GM23338 (cell line): ENCODE data around the gene OTUB2. TPM values are rescaled to one million over a fixed set of nuclear protein-coding genes. Genes with fewer than 3 reads are reported as not detected.

ENCODE experiments used
- ATAC-seq: fragments of 200-7000 bp; cut with Tn5 transposase; 3 replicates; pipeline ENCODE4 v1.9.1; 2020
- DNase-seq: peaks from one replicate; pipeline ENCODE4 v3.0.0-alpha.2; 2015; ENCODE audit warnings: low spot score
- H2AFZ ChIP-seq: fragments of 200-600 bp; sonication (generic); 2 replicates; pipeline ENCODE4 v1.8.0; 2016; ENCODE audit warnings: antibody characterized with exemption, mild to moderate bottlenecking, moderate library complexity
- H3F3A ChIP-seq: fragments of 200-600 bp; sonication (generic); replicated peaks from 2 replicates; pipeline ENCODE4 v1.8.0; 2017; ENCODE audit warnings: antibody characterized with exemption, mixed run types, low read depth
- H3K27ac ChIP-seq: fragments of 200-600 bp; sonication (generic); 2 replicates; pipeline ENCODE4 v1.6.1; 2016; ENCODE audit warnings: low read depth
- H3K27me3 ChIP-seq: fragments of 200-600 bp; sonication (generic); 2 replicates; pipeline ENCODE4 v1.8.0; 2016; ENCODE audit warnings: mild to moderate bottlenecking, mixed run types, moderate library complexity; ENCODE audit not compliant: insufficient read depth
- H3K36me3 ChIP-seq: fragments of 200-600 bp; sonication (generic); 2 replicates; pipeline ENCODE4 v1.8.0; 2016; ENCODE audit warnings: mild to moderate bottlenecking; ENCODE audit not compliant: insufficient read depth
- H3K4me1 ChIP-seq: fragments of 200-600 bp; sonication (generic); 2 replicates; pipeline ENCODE4 v1.8.0; 2016; ENCODE audit warnings: mild to moderate bottlenecking, moderate library complexity; ENCODE audit not compliant: insufficient read depth
- H3K4me2 ChIP-seq: fragments of 200-600 bp; sonication (generic); 2 replicates; pipeline ENCODE4 v1.7.1; 2017; ENCODE audit warnings: mixed run types
- H3K4me3 ChIP-seq: fragments of 200-600 bp; sonication (generic); 2 replicates; pipeline ENCODE4 v1.6.1; 2016; ENCODE audit warnings: mixed run types
- H3K79me2 ChIP-seq: fragments of 200-600 bp; sonication (generic); replicated peaks from 2 replicates; pipeline ENCODE4 v1.8.0; 2017; ENCODE audit warnings: mild to moderate bottlenecking; ENCODE audit not compliant: insufficient read depth
- H3K9me2 ChIP-seq: fragments of 200-600 bp; sonication (generic); 2 replicates; pipeline ENCODE4 v1.8.0; 2017; ENCODE audit not compliant: insufficient read depth
- H4K20me1 ChIP-seq: fragments of 200-600 bp; sonication (generic); replicated peaks from 2 replicates; pipeline ENCODE4 v1.8.0; 2017; ENCODE audit warnings: mild to moderate bottlenecking; ENCODE audit not compliant: insufficient read depth
- H3K27ac Mint-ChIP-seq: 2 replicates; pipeline ENCODE4 v1.8.0; 2020; ENCODE audit warnings: inconsistent platforms, mild to moderate bottlenecking, moderate library complexity, mixed read lengths
- H3K27me3 Mint-ChIP-seq: 3 replicates; pipeline ENCODE4 v1.8.0; 2022; ENCODE audit warnings: low read depth, mild to moderate bottlenecking, moderate library complexity, mixed read lengths, inconsistent platforms; ENCODE audit not compliant: insufficient read depth, poor library complexity
- H3K36me3 Mint-ChIP-seq: 3 replicates; pipeline ENCODE4 v1.8.0; 2021; ENCODE audit warnings: low read depth, mild to moderate bottlenecking, inconsistent platforms, moderate library complexity, mixed read lengths
- H3K4me1 Mint-ChIP-seq: 3 replicates; pipeline ENCODE4 v1.8.0; 2020; ENCODE audit warnings: mild to moderate bottlenecking, inconsistent platforms, mixed read lengths
- H3K4me3 Mint-ChIP-seq: 3 replicates; pipeline ENCODE4 v1.8.0; 2021; ENCODE audit warnings: moderate library complexity, mild to moderate bottlenecking, inconsistent platforms, mixed read lengths
- H3K9me3 Mint-ChIP-seq: 3 replicates; pipeline ENCODE4 v1.8.0; 2020; ENCODE audit warnings: moderate library complexity, mild to moderate bottlenecking, inconsistent platforms, mixed read lengths
- EZH2phosphoT487 ChIP-seq: fragments of 200-600 bp; sonication (generic); IDR thresholded peaks from one replicate; pipeline ENCODE4 v1.8.1; 2018; ENCODE audit warnings: antibody characterized with exemption; ENCODE audit not compliant: unreplicated experiment
- JUNB ChIP-seq: IDR thresholded peaks from one replicate; pipeline ENCODE4 v1.6.1; 2016; ENCODE audit warnings: antibody characterized with exemption; ENCODE audit not compliant: unreplicated experiment
- STAT1 ChIP-seq: IDR thresholded peaks from one replicate; pipeline ENCODE4 v1.6.1; 2016; ENCODE audit warnings: antibody characterized with exemption; ENCODE audit not compliant: unreplicated experiment
- ZNF331 ChIP-seq: fragments of 250-450 bp; sonication (Bioruptor Pico); IDR thresholded peaks from 2 replicates; pipeline ENCODE4 v1.5.0; 2020; ENCODE audit warnings: low read depth, mild to moderate bottlenecking, moderate library complexity
- polyA plus RNA-seq: library from polyadenylated mRNA; unstranded; fragments of >200 nt; fragmentation: Nextera tagmentation; extraction: Ambion mirVana; gene quantifications from 2 replicates; pipeline ENCODE4 v1.2.1, GENCODE V29; 2016
- total RNA-seq: library from RNA; depleted of rRNA; stranded (reverse); fragments of >200 nt; shearing (Covaris generic); gene quantifications from 2 replicates; pipeline ENCODE4 v1.2.3, GENCODE V29; 2014
- TF ChIP-seq, protein P1 (sequence below): fragments of 250-450 bp; sonication (Bioruptor Pico); IDR thresholded peaks from 2 replicates; pipeline ENCODE4 v1.5.0; 2020; ENCODE audit warnings: mild to moderate bottlenecking, moderate library complexity
- TF ChIP-seq, protein P2 (sequence below), 2 experiments: fragments of 200-600 bp in 1 of 2; sonication (generic) in 1 of 2; conservative IDR thresholded peaks; 2 replicates each; pipeline versions ENCODE4 v1.5.1 to v1.6.1; 2016 to 2017; ENCODE audit warnings: antibody characterized with exemption in 2 of 2, low read depth in 2 of 2, mild to moderate bottlenecking in 2 of 2, moderate library complexity in 1 of 2

The OTUB2 gene
- total and polyA plus RNA-seq, 2 experiments from 2014 or later: 2.1 to 4.1 TPM

DNA sequence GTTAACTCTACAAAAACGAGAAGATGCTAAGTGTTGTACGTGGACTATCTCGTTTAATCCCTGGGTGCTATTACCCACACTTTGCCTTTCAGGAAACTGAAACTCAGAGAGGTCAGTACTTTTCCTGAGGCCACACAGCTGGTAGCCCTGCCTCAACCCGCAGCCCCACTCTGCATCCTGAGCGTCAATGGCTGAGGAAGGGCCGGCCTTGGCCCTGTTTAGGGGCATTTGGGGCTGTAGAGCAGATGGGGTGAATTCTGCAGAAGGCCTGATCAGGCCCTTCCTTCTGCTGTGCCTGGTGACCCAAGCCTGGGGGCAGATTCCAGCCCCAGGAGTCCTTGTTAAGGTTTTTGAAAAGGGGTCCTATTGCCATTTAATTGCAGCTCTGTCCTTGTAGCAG lies 32.8 kb upstream of the OTUB2 start (continued):
- TF ChIP-seq, protein P1, sequence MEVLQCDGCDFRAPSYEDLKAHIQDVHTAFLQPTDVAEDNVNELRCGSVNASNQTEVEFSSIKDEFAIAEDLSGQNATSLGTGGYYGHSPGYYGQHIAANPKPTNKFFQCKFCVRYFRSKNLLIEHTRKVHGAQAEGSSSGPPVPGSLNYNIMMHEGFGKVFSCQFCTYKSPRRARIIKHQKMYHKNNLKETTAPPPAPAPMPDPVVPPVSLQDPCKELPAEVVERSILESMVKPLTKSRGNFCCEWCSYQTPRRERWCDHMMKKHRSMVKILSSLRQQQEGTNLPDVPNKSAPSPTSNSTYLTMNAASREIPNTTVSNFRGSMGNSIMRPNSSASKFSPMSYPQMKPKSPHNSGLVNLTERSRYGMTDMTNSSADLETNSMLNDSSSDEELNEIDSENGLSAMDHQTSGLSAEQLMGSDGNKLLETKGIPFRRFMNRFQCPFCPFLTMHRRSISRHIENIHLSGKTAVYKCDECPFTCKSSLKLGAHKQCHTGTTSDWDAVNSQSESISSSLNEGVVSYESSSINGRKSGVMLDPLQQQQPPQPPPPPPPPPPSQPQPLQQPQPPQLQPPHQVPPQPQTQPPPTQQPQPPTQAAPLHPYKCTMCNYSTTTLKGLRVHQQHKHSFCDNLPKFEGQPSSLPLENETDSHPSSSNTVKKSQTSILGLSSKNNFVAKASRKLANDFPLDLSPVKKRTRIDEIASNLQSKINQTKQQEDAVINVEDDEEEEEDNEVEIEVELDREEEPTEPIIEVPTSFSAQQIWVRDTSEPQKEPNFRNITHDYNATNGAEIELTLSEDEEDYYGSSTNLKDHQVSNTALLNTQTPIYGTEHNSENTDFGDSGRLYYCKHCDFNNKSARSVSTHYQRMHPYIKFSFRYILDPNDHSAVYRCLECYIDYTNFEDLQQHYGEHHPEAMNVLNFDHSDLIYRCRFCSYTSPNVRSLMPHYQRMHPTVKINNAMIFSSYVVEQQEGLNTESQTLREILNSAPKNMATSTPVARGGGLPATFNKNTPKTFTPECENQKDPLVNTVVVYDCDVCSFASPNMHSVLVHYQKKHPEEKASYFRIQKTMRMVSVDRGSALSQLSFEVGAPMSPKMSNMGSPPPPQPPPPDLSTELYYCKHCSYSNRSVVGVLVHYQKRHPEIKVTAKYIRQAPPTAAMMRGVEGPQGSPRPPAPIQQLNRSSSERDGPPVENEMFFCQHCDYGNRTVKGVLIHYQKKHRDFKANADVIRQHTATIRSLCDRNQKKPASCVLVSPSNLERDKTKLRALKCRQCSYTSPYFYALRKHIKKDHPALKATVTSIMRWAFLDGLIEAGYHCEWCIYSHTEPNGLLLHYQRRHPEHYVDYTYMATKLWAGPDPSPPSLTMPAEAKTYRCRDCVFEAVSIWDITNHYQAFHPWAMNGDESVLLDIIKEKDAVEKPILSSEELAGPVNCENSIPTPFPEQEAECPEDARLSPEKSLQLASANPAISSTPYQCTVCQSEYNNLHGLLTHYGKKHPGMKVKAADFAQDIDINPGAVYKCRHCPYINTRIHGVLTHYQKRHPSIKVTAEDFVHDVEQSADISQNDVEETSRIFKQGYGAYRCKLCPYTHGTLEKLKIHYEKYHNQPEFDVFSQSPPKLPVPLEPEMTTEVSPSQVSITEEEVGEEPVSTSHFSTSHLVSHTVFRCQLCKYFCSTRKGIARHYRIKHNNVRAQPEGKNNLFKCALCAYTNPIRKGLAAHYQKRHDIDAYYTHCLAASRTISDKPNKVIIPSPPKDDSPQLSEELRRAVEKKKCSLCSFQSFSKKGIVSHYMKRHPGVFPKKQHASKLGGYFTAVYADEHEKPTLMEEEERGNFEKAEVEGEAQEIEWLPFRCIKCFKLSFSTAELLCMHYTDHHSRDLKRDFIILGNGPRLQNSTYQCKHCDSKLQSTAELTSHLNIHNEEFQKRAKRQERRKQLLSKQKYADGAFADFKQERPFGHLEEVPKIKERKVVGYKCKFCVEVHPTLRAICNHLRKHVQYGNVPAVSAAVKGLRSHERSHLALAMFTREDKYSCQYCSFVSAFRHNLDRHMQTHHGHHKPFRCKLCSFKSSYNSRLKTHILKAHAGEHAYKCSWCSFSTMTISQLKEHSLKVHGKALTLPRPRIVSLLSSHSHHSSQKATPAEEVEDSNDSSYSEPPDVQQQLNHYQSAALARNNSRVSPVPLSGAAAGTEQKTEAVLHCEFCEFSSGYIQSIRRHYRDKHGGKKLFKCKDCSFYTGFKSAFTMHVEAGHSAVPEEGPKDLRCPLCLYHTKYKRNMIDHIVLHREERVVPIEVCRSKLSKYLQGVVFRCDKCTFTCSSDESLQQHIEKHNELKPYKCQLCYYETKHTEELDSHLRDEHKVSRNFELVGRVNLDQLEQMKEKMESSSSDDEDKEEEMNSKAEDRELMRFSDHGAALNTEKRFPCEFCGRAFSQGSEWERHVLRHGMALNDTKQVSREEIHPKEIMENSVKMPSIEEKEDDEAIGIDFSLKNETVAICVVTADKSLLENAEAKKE (CRISPR knock-in tag): no peak

DNA sequence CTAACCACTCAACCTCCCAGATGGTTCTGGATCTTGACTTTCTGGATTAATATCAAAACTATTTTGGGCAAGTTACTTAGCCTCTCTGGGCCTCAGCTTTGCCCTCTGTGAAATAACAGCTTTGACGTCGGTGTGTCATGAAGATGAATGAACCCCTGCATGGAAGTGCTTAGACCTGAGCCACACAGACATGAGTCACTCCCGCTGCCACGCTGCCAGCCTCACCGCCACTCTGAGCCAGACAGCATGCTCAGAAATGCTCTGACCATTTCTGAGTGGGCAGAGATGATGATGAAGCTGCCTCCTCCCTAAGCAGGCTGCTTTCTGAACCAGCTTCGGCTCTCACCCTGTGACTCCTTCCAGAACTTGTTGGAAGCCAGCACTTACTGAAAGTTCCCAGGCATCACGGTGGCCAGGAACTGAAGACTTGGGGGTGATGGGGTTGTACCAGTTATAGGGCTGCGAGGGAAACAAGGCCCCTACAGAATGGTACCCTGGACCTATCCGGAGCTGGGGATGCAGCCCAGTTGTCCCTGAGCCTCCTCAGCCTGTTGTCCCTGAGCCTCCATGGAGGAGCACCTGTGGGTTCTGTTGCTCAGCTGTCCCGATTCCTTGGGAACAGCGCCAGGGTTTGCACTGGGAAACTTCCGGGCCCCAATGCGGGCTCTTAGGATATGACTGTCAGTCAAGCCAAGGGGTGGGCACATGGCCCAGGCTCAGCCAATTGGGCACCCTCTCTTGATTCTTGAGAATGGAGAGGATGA lies 31.0 kb upstream of the OTUB2 start:
- H3F3A ChIP-seq: no peaks in the 10 kb centered on the region
- no peak overlapping the region for H3K27ac ChIP-seq
- no peaks in the 10 kb centered on the region for H3K9me2 ChIP-seq
- H3K9me3 Mint-ChIP-seq: no peaks in the 10 kb centered on the region
- no peaks in the 10 kb centered on the region; the same call in 2 of the 3 replicates for H3K36me3 Mint-ChIP-seq
- H3K79me2 ChIP-seq: no peaks in the 10 kb centered on the region
- H3K27me3 Mint-ChIP-seq: peaks cover 9% of the 10 kb centered on the region
- H3K4me1 Mint-ChIP-seq: peaks cover 6% of the 10 kb centered on the region
- peak; percentile 67 for DNase-seq
- H3K27me3 ChIP-seq: no peaks in the 10 kb centered on the region
- no peak overlapping the region for H3K4me3 Mint-ChIP-seq
- no peak overlapping the region for H3K4me3 ChIP-seq
- H3K27ac Mint-ChIP-seq: no peak overlapping the region
- H3K4me2 ChIP-seq: no peak overlapping the region
- ATAC-seq: peak; percentile 75
- peak overlapping the region; percentile 87 for H2AFZ ChIP-seq
- no peaks in the 10 kb centered on the region for H3K4me1 ChIP-seq
- H3K36me3 ChIP-seq: no peaks in the 10 kb centered on the region
- H4K20me1 ChIP-seq: no peaks in the 10 kb centered on the region
- TF ChIP-seq ZNF331 (no peak), JUNB (no peak), STAT1 (no peak), EZH2phosphoT487 (no peak)
- TF ChIP-seq, protein P1 (CRISPR knock-in tag): no peak
- TF ChIP-seq, protein P2, sequence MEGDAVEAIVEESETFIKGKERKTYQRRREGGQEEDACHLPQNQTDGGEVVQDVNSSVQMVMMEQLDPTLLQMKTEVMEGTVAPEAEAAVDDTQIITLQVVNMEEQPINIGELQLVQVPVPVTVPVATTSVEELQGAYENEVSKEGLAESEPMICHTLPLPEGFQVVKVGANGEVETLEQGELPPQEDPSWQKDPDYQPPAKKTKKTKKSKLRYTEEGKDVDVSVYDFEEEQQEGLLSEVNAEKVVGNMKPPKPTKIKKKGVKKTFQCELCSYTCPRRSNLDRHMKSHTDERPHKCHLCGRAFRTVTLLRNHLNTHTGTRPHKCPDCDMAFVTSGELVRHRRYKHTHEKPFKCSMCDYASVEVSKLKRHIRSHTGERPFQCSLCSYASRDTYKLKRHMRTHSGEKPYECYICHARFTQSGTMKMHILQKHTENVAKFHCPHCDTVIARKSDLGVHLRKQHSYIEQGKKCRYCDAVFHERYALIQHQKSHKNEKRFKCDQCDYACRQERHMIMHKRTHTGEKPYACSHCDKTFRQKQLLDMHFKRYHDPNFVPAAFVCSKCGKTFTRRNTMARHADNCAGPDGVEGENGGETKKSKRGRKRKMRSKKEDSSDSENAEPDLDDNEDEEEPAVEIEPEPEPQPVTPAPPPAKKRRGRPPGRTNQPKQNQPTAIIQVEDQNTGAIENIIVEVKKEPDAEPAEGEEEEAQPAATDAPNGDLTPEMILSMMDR (conservative IDR thresholded peaks at IDR 0.05; ENCODE audit: low read depth in 2 of 2): no peak
